HEK293T (cell line): ENCODE data around the gene CDC25B.

Source experiments
- CTCF ChIA-PET: fragments of 350-600 bp; formaldehyde crosslinking; extraction: SDS; loops from one replicate; lab custom pipeline; 2021; ENCODE audit warnings: antibody characterized with exemption, inconsistent platforms; lab: Yijun Ruan, JAX
- POLR2A ChIA-PET: fragments of 350-600 bp; formaldehyde crosslinking; extraction: SDS; loops from one replicate; lab custom pipeline; 2020; ENCODE audit warnings: antibody characterized with exemption, inconsistent platforms; lab: Yijun Ruan, JAX
- DNase-seq: peaks from one replicate; pipeline ENCODE4 v3.0.0; 2012; ENCODE audit warnings: mixed read lengths; ENCODE audit errors: extremely low spot score
- ARNT ChIP-seq: fragments of 450-650 bp; IDR thresholded peaks from 2 replicates; pipeline ENCODE4 v1.6.1; 2017; ENCODE audit warnings: mild to moderate bottlenecking
- BHLHE40 ChIP-seq: fragments of 450-650 bp; IDR thresholded peaks from 2 replicates; pipeline ENCODE4 v1.6.1; 2016; ENCODE audit warnings: mild to moderate bottlenecking, moderate library complexity, borderline replicate concordance
- CTBP1 ChIP-seq: fragments of 450-650 bp; IDR thresholded peaks from 2 replicates; pipeline ENCODE4 v1.6.1; 2016; ENCODE audit warnings: borderline replicate concordance
- ELF4 ChIP-seq: fragments of 450-650 bp; IDR thresholded peaks from 2 replicates; pipeline ENCODE4 v1.6.1; 2017; ENCODE audit warnings: antibody characterized with exemption
- FOXA1 ChIP-seq: fragments of 450-650 bp; IDR thresholded peaks from 2 replicates; pipeline ENCODE4 v1.6.1; 2016; ENCODE audit warnings: mild to moderate bottlenecking
- FOXK2 ChIP-seq: fragments of 450-650 bp; IDR thresholded peaks from 2 replicates; pipeline ENCODE4 v1.6.1; 2016; ENCODE audit warnings: mild to moderate bottlenecking
- FOXM1 ChIP-seq: fragments of 450-650 bp; IDR thresholded peaks from 2 replicates; pipeline ENCODE4 v1.6.1; 2017; ENCODE audit warnings: mild to moderate bottlenecking, borderline replicate concordance
- HDGF ChIP-seq: fragments of 450-650 bp; IDR thresholded peaks from 2 replicates; pipeline ENCODE4 v1.6.1; 2017; ENCODE audit warnings: antibody characterized with exemption, borderline replicate concordance
- L3MBTL2 ChIP-seq: fragments of 450-650 bp; conservative IDR thresholded peaks from 2 replicates; pipeline ENCODE4 v1.6.1; 2016; ENCODE audit warnings: mild to moderate bottlenecking
- LEF1 ChIP-seq: fragments of 450-650 bp; IDR thresholded peaks from 2 replicates; pipeline ENCODE4 v1.6.1; 2017; ENCODE audit warnings: mild to moderate bottlenecking, borderline replicate concordance
- NFRKB ChIP-seq: fragments of 450-650 bp; IDR thresholded peaks from 2 replicates; pipeline ENCODE4 v1.6.1; 2016; ENCODE audit warnings: mild to moderate bottlenecking, moderate library complexity
- PKNOX1 ChIP-seq: fragments of 450-650 bp; IDR thresholded peaks from 2 replicates; pipeline ENCODE4 v1.6.1; 2016
- SP1 ChIP-seq: fragments of 450-650 bp; IDR thresholded peaks from 2 replicates; pipeline ENCODE4 v1.6.1; 2017
- SUZ12 ChIP-seq: fragments of 450-650 bp; IDR thresholded peaks from 2 replicates; pipeline ENCODE4 v1.6.1; 2016; ENCODE audit warnings: mild to moderate bottlenecking
- TARDBP ChIP-seq: fragments of 450-650 bp; IDR thresholded peaks from 2 replicates; pipeline ENCODE4 v1.6.1; 2016
- ZNF384 ChIP-seq: fragments of 450-650 bp; IDR thresholded peaks from 2 replicates; pipeline ENCODE4 v1.6.1; 2016

Gene CDC25B

GRCh38 chr20:3775457-3776108 is 20.5 kb upstream of the CDC25B start:
- ChIA-PET POLR2A (interaction anchor here (0.6 kb wide), 1 partner anchor 8 kb away, joined by 3 read pairs; the partner anchor contains the start of gene ADISSP), CTCF (no interaction called here)
- DNase-seq, result no peak
- TF ChIP-seq ELF4 (no peak), ARNT (no peak), NFRKB (no peak), CTBP1 (no peak), PKNOX1 (no peak), FOXM1 (no peak), L3MBTL2 (no peak), HDGF (no peak), ZNF384 (no peak), SUZ12 (no peak), FOXA1 (no peak), SP1 (no peak)

- CTCF ChIA-PET, result interaction anchor here (2.8 kb wide), 1 partner anchor 9 kb away, joined by 11 read pairs; the partner anchor contains the start of gene ADISSP
- no peak for TF ChIP-seq SUZ12
- TF ChIP-seq SP1, result no peak
- no peak for TF ChIP-seq HDGF
- TF ChIP-seq ELF4, result no peak
- TF ChIP-seq BHLHE40, result no peak
- TF ChIP-seq LEF1, result no peak
- no peak for TF ChIP-seq FOXA1
- no peak for TF ChIP-seq PKNOX1
- POLR2A ChIA-PET, result interaction anchor here (1.8 kb wide), 1 partner anchor 43 kb away, joined by 4 read pairs; the partner anchor contains the start of gene AP5S1
- no peak for DNase-seq
Measured at GRCh38 chr20:3777381-3777715, 18.8 kb upstream of the CDC25B start.

- TF ChIP-seq FOXM1 (no peak), BHLHE40 (no peak), ARNT (no peak), HDGF (no peak), FOXA1 (no peak), ELF4 (no peak), SP1 (no peak), NFRKB (no peak)
- no peak for DNase-seq
- ChIA-PET POLR2A (interaction anchor here (1.8 to 2.7 kb wide), 2 partner anchors 10 to 42 kb away, joined by 4 to 8 read pairs; partner anchors contain the start of genes ADISSP and AP5S1), CTCF (interaction anchor here (0.6 to 2.8 kb wide), 3 partner anchors 10 to 336 kb away, joined by 3 to 11 read pairs (median 3); partner anchors contain the start of gene ADISSP)
Measured at GRCh38 chr20:3777716-3778629, 18.1 kb upstream of the CDC25B start.

- no peak for DNase-seq
- POLR2A ChIA-PET, result interaction anchor here (1.8 to 2.7 kb wide), 2 partner anchors 11 to 41 kb away, joined by 4 to 8 read pairs; partner anchors contain the start of genes ADISSP and AP5S1
- no peak for TF ChIP-seq LEF1
- no peak for TF ChIP-seq FOXM1
- TF ChIP-seq NFRKB, result no peak
- TF ChIP-seq TARDBP, result no peak
- TF ChIP-seq FOXK2, result no peak
- CTCF ChIA-PET, result interaction anchor here (0.8 to 2.8 kb wide), 2 partner anchors 11 to 40 kb away, joined by 3 to 11 read pairs; partner anchors contain the start of gene ADISSP
Measured at GRCh38 chr20:3778976-3779375, 17.1 kb upstream of the CDC25B start.

GRCh38 chr20:3781153-3781910 is 14.8 kb upstream of the CDC25B start, which contains the start of gene SPEF1:
Gene SPEF1 (minus strand): TSS chr20:3781448. CDS start chr20:3781287, 161 bp downstream.
- POLR2A ChIA-PET, result interaction anchor here (0.9 to 1.7 kb wide), 5 partner anchors 13 to 105 kb away, joined by 4 to 9 read pairs (median 5); partner anchors contain the start of genes ADISSP and AP5S1
- TF ChIP-seq PKNOX1 (no peak), FOXM1 (no peak), SUZ12 (no peak), ZNF384 (no peak), FOXK2 (no peak), NFRKB (no peak), HDGF (no peak), FOXA1 (no peak), CTBP1 (no peak), ARNT (no peak), TARDBP (no peak), SP1 (no peak), BHLHE40 (no peak), LEF1 (no peak), L3MBTL2 (no peak), ELF4 (no peak)

More at GRCh38 chr20:3781153-3781910, 14.8 kb upstream of the CDC25B start, which contains the start of gene SPEF1:
- DNase-seq, result peak; percentile 90
- CTCF ChIA-PET, result interaction anchor here (0.8 to 1.7 kb wide), 4 partner anchors 13 to 218 kb away, joined by 3 to 17 read pairs (median 6); partner anchors contain the start of gene ADISSP
